Fibroblast of skin of right quadriceps (primary cell): ENCODE data around the gene PCGF5.
A peak's percentile ranks its signal among the peaks of the same experiment; 100 is the strongest.
"Not testable (repeated sequence)": the region's sequence is repeated elsewhere in the genome, so short reads cannot be mapped to it uniquely, and the experiment has no call there.

Source experiments
- DNase-seq: peaks from one replicate; pipeline ENCODE4 v3.0.0-alpha.2; 2013

The PCGF5 gene

GRCh38 chr10:91287912-91288311 is 67.4 kb downstream of the PCGF5 start:
- DNase-seq = no peak

GRCh38 chr10:91289305-91289704 is 68.8 kb downstream of the PCGF5 start:
- DNase-seq = peak; percentile 20

- DNase-seq = no peak
Measured at GRCh38 chr10:91290607-91291006, 70.1 kb downstream of the PCGF5 start.

- DNase-seq = peak; percentile 14
Measured at GRCh38 chr10:91294134-91294906, 73.9 kb downstream of the PCGF5 start.

- DNase-seq = no peak
Measured at GRCh38 chr10:91295346-91295745, 74.9 kb downstream of the PCGF5 start.

- peak; percentile 40 for DNase-seq
Measured at GRCh38 chr10:91296471-91296870, 76.0 kb downstream of the PCGF5 start.

- peak; percentile 81 for DNase-seq
Measured at GRCh38 chr10:91298224-91298871, 77.9 kb downstream of the PCGF5 start.

GRCh38 chr10:91299999-91300575 is 79.6 kb downstream of the PCGF5 start:
- DNase-seq = no peak

- not testable (repeated sequence) for DNase-seq
Measured at GRCh38 chr10:91302946-91303345, 82.5 kb downstream of the PCGF5 start.

GRCh38 chr10:91305979-91306378 is 85.5 kb downstream of the PCGF5 start:
- not testable (repeated sequence) for DNase-seq

GRCh38 chr10:91307489-91307888 is 87.0 kb downstream of the PCGF5 start:
- DNase-seq = no peak

- no peak for DNase-seq
Measured at GRCh38 chr10:91309711-91310110, 89.2 kb downstream of the PCGF5 start.

- DNase-seq = peak; percentile 43
Measured at GRCh38 chr10:91311601-91312381, 91.3 kb downstream of the PCGF5 start.

- no peak for DNase-seq
Measured at GRCh38 chr10:91312382-91312733, 91.9 kb downstream of the PCGF5 start.

- DNase-seq = peak; percentile 65
Measured at GRCh38 chr10:91313796-91314485, 93.5 kb downstream of the PCGF5 start.

- no peak for DNase-seq
Measured at GRCh38 chr10:91316486-91316885, 96.0 kb downstream of the PCGF5 start.

- DNase-seq = no peak
Measured at GRCh38 chr10:91317541-91317940, 97.1 kb downstream of the PCGF5 start.

GRCh38 chr10:91319336-91319735 is 98.9 kb downstream of the PCGF5 start:
- no peak for DNase-seq

- DNase-seq = not testable (repeated sequence)
Measured at GRCh38 chr10:91323293-91323905, 102.9 kb downstream of the PCGF5 start.

- DNase-seq = peak; percentile 33
Measured at GRCh38 chr10:91328320-91328984, 108.0 kb downstream of the PCGF5 start.
